DOHH2 (cell line): ENCODE results near the gene ARL6IP4.

Experiments used
- H3F3A ChIP-seq: fragments of 200-600 bp; sonication (generic), shearing (Covaris generic); 2 replicates; pipeline ENCODE4 v1.6.0; 2016; ENCODE audit warnings: antibody characterized with exemption, mild to moderate bottlenecking; ENCODE audit not compliant: control insufficient read depth, insufficient read depth
- H3K27ac ChIP-seq: fragments of 200-600 bp; sonication (generic); 2 replicates; pipeline ENCODE4 v1.5.1; 2014; ENCODE audit warnings: low read depth, mild to moderate bottlenecking, low read length, moderate library complexity
- H3K27me3 ChIP-seq: fragments of 200-600 bp; sonication (generic); 2 replicates; pipeline ENCODE4 v1.6.1; 2014; ENCODE audit warnings: mild to moderate bottlenecking, low read length, mixed read lengths; ENCODE audit not compliant: control insufficient read depth
- H3K36me3 ChIP-seq: fragments of 200-600 bp; sonication (generic); 2 replicates; pipeline ENCODE4 v1.6.1; 2014; ENCODE audit warnings: mild to moderate bottlenecking, low read length, moderate library complexity, mixed read lengths; ENCODE audit not compliant: control insufficient read depth
- H3K4me1 ChIP-seq: fragments of 200-600 bp; sonication (generic); 2 replicates; pipeline ENCODE4 v1.6.1; 2014; ENCODE audit warnings: mild to moderate bottlenecking, low read length, mixed read lengths; ENCODE audit not compliant: control insufficient read depth
- H3K4me2 ChIP-seq: fragments of 200-600 bp; sonication (generic); 2 replicates; pipeline ENCODE4 v1.6.0; 2014; ENCODE audit warnings: mild to moderate bottlenecking, low read length, moderate library complexity
- H3K4me3 ChIP-seq: fragments of 200-600 bp; sonication (generic); 2 replicates; pipeline ENCODE4 v1.5.1; 2014; ENCODE audit warnings: mild to moderate bottlenecking, low read length, mixed read lengths
- H3K79me2 ChIP-seq: fragments of 200-600 bp; sonication (generic); 2 replicates; pipeline ENCODE4 v1.6.1; 2014; ENCODE audit warnings: mild to moderate bottlenecking, low read length, mixed read lengths; ENCODE audit not compliant: control insufficient read depth
- H3K9me2 ChIP-seq: fragments of 200-600 bp; sonication (generic); replicated peaks from 2 replicates; pipeline ENCODE4 v1.6.1; 2014; ENCODE audit warnings: mild to moderate bottlenecking, low read length, mixed read lengths; ENCODE audit not compliant: control insufficient read depth
- H3K9me3 ChIP-seq: fragments of 200-600 bp; sonication (generic); 2 replicates; pipeline ENCODE4 v1.6.1; 2014; ENCODE audit warnings: antibody characterized with exemption, low read length, mixed read lengths; ENCODE audit not compliant: control insufficient read depth, insufficient read depth
- H4K20me1 ChIP-seq: fragments of 200-600 bp; sonication (generic); 2 replicates; pipeline ENCODE4 v1.6.0; 2014; ENCODE audit warnings: low read depth, mild to moderate bottlenecking, antibody characterized with exemption, low read length, moderate library complexity; ENCODE audit not compliant: control insufficient read depth, insufficient read depth
- EZH2phosphoT487 ChIP-seq: fragments of 200-600 bp; sonication (generic); IDR thresholded peaks from 2 replicates; pipeline ENCODE4 v1.6.1; 2017; ENCODE audit warnings: borderline replicate concordance, mild to moderate bottlenecking, antibody characterized with exemption, low read length, moderate library complexity, mixed read lengths
- TF ChIP-seq, protein P1 (sequence below): fragments of 200-600 bp; sonication (generic); IDR thresholded peaks from one replicate; pipeline ENCODE4 v1.5.1; 2014; ENCODE audit warnings: antibody characterized with exemption, mild to moderate bottlenecking, low read depth, low read length; ENCODE audit not compliant: poor library complexity, severe bottlenecking

ARL6IP4 gene

DNA sequence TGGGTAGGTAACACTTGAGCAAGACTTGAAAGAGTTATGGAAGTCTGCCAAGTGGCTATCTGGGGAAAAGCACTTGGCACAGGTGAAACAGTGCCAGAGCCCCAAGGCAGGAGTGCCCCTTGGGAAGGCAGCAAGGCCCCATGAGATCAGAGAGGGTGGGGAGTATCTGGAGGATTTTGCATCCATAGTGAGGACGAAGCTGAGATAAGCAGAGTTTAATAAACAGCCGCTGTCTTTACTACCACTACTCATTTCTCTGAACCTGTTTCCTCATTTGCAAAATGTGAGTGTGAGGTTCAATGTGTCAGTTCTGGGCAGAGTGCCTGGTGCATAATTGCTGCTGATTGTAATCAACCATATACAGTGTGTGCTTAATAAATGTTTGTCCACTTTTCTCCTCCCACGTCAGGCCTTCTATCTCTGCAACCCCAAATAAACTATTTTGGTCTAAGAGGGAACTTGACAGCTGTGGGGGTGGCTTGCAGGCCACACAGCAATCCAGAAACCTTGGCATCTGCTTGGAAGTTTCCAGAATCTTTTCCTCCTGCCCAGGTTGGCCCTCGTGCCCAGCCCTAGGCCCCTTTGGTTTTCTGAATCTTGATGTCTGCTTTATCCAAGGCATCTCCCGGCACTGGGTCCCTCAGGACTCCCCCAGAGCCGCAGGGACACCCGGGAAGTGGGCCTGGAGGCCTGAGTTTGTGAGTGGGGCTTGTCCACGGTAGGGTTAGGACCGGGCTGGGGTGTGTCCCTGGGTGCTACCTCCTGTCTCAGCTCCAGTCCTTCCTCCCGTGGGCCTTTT lies 18.8 kb upstream of the ARL6IP4 start:
- no peaks in the 10 kb centered on the region for H3K9me2 ChIP-seq
- peaks cover 1% of the 10 kb centered on the region for H3F3A ChIP-seq
- no peaks in the 10 kb centered on the region for H3K9me3 ChIP-seq
- no peaks in the 10 kb centered on the region for H3K27me3 ChIP-seq
- H3K79me2 ChIP-seq = no peaks in the 10 kb centered on the region
- H4K20me1 ChIP-seq = peaks cover 2% of the 10 kb centered on the region; the same call in 1 of the 2 replicates
- no peaks in the 10 kb centered on the region for H3K36me3 ChIP-seq
- no peak overlapping the region for H3K4me2 ChIP-seq
- no peak overlapping the region for H3K4me3 ChIP-seq
- TF ChIP-seq EZH2phosphoT487 = no peak
- TF ChIP-seq, protein P1, sequence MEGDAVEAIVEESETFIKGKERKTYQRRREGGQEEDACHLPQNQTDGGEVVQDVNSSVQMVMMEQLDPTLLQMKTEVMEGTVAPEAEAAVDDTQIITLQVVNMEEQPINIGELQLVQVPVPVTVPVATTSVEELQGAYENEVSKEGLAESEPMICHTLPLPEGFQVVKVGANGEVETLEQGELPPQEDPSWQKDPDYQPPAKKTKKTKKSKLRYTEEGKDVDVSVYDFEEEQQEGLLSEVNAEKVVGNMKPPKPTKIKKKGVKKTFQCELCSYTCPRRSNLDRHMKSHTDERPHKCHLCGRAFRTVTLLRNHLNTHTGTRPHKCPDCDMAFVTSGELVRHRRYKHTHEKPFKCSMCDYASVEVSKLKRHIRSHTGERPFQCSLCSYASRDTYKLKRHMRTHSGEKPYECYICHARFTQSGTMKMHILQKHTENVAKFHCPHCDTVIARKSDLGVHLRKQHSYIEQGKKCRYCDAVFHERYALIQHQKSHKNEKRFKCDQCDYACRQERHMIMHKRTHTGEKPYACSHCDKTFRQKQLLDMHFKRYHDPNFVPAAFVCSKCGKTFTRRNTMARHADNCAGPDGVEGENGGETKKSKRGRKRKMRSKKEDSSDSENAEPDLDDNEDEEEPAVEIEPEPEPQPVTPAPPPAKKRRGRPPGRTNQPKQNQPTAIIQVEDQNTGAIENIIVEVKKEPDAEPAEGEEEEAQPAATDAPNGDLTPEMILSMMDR = no peak
- H3K4me1 ChIP-seq = peaks cover 11% of the 10 kb centered on the region
- H3K27ac ChIP-seq = no peak overlapping the region

DNA sequence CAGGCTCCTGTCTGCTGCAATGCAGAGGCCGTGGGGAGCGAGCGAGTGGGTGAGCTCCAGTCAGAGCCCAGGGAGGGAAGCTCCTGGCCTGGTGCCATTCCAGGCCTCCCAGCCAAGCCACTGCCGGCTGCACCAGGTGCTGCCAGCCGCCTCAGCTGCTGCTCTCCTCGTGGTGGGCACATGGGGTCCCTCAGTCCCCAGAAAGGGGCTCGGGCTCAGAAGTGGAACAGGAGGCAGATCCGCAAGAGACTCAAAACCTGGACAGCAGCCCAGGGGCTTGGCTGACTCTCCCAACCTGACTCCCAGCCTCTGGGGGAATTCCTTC lies 16.6 kb upstream of the ARL6IP4 start:
- H3K27me3 ChIP-seq = no peaks in the 10 kb centered on the region
- H3K9me2 ChIP-seq = no peaks in the 10 kb centered on the region
- H3K4me1 ChIP-seq = peaks cover 12% of the 10 kb centered on the region
- H3F3A ChIP-seq = peaks cover 6% of the 10 kb centered on the region
- H3K9me3 ChIP-seq = no peaks in the 10 kb centered on the region
- H3K4me3 ChIP-seq = no peak overlapping the region
- no peaks in the 10 kb centered on the region for H3K79me2 ChIP-seq
- H3K4me2 ChIP-seq = no peak overlapping the region
- no peak overlapping the region for H3K27ac ChIP-seq
- peaks cover 5% of the 10 kb centered on the region; the same call in 1 of the 2 replicates for H4K20me1 ChIP-seq
- H3K36me3 ChIP-seq = no peaks in the 10 kb centered on the region
- TF ChIP-seq, protein P1 = no peak
- no peak for TF ChIP-seq EZH2phosphoT487

DNA sequence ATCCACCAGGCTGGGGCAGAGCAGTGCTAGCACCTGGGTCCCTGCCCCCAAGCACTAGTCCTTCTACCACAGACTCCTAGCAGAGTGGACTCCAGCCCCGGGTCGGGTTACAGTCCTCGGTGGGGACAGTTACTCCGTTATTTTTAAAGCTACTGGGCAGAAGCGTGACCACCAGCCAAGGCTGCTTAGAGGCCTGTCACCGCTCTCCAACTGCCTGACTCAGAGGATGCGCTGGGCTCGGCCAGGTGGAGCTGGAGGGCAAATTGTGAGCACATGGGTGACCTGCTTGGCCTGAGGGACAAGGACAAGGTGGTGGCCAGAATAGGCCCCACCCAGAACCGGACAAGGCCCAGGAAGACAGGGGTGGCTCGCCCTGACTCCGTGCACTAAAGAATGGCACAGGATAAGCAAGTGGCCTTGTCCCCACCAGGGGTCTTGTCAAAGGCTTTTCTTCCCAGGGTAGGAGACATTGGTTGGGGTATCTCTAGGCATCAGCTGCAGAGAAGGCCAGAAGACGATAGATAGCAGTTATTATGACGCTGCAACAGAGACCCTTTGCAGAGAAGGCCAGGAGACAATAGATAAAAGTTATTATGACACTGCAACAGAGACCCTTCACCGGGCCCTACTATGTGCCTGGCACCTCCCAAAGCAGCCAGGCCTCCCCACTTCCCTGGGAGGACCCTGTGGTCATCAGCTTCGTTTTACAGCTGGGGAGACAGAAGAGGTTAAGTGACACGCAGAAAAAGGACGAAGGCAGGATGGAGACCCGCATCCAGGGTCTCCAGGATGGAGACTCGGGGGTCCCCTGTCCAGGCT lies 15.8 kb upstream of the ARL6IP4 start:
- Histone ChIP-seq H3K4me2 (no peak overlapping the region), H4K20me1 (peaks cover 5% of the 10 kb centered on the region; the same call in 1 of the 2 replicates), H3K9me2 (no peaks in the 10 kb centered on the region), H3K4me3 (no peak overlapping the region), H3K4me1 (peaks cover 14% of the 10 kb centered on the region), H3K27me3 (no peaks in the 10 kb centered on the region), H3K36me3 (no peaks in the 10 kb centered on the region), H3K27ac (no peak overlapping the region), H3K79me2 (no peaks in the 10 kb centered on the region), H3K9me3 (no peaks in the 10 kb centered on the region), H3F3A (peaks cover 6% of the 10 kb centered on the region)
- no peak for TF ChIP-seq EZH2phosphoT487
- TF ChIP-seq, protein P1 = no peak
